Stimulated activated CD4-positive, alpha-beta T cell treated with anti-CD3 and anti-CD28 coated beads, Interleukin-15, amount 100 ng/mL, for 1 hour (primary cell): ENCODE results near the gene HIPK2.

Source experiments
- DNase-seq, 2 donors: peaks; one replicate each; pipeline ENCODE4 v3.0.0-alpha.2; 2020; ENCODE audit warnings: low read depth in 1 of 2, low spot score in 1 of 2

HIPK2 gene

DNA sequence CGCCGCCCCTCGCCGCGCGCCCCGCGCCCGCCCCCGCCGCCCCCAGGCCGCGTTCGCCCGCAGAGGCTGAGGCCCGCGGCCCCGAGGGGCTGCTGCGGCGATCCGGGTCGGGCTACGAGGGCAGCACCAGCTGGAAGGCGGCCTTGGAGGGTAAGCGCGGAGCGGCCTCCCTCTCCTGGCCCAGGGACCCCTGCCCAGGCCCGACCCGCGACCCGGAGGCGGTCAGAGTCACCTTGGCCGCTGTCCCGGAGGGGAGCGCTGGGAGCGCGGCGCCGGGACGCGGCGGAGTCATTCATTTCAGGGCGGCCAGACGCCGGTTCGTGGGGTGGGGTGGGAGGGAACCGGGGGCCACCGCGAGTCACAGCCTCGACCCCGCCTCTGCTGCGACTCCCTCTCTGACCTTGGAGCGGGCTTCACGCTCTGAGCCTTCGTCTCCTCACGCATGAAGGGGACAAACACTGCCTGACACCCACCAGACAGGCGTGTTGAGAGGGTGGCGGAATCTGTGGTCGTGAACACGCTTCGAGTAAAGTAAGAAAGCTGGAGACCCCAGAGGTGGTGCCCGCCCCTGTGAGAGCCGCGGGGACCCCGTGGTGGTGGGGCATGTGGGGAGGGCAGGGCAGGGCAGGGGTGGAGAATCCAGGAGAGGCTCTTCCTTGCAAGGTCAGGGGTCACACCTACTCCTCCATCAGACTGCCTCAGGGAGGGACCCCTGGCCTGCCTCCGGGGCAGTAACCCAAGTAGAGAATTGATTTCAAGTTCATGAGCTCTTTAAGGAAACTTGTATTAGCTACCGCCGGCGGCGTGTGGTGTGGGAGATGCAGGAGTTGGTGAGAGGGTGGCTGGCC, 253.6 kb downstream of the HIPK2 start:
- DNase-seq = no peak

DNA sequence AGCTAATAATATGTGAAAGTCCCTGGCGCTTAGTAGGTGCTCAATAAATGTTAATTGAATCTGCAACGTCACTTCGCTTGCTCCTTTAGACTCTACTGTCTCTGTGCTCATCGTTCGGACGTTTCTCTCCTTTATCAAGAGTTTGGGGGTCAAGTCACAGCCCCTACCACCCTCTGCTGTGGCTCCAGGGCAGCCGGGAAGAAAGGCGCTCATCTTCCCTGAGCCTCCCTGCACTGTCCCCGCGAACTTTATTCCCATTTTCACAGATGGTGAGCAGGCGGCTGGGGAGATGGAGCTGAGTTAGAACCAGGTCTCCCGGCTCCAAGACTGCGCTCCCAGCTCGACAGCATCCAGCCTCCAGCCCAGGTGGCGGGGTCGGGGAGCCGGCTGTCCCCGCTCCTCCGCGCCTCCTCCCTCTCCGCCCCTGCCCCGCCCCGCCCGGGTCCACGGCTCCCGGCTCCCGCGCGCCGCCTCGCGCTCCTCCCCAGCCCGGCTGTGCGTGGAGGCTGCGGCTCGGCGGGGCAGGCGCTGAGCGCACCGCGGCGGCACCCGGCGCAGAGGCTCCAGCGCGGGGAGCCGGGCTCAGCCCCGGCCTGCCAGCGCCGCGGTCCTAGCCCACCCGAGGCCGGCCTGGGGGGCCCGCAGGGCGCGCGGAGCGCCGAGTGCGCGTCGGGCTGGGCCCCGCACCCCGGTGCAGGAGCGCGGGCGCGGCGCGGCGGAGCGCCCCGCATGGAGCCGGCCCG, 254.4 kb downstream of the HIPK2 start, which contains the start of gene CLEC2L:
CLEC2L (plus strand) TSS at position 487 of the 743 bp plus-strand sequence; CDS start at position 730, 243 bp downstream.
- DNase-seq = no peak

DNA sequence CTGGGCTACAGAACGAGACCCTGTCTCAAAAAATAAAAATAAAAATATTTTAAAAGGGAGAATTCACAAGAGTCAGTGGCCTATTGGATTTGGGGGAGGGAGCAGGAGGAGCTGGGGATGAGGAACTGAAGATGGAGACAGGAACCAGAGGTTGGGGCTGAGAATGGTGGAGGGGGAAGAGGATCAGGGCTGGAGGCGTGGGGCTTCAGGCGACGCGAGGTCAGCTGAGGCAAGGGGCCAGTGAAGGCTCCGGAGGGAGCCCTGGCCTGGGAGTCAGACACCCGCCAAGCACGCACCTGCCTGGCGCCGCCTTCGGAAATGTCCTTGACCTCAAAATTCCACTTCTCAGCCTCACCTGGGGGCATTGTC, 255.0 kb downstream of the HIPK2 start:
- no peak for DNase-seq

DNA sequence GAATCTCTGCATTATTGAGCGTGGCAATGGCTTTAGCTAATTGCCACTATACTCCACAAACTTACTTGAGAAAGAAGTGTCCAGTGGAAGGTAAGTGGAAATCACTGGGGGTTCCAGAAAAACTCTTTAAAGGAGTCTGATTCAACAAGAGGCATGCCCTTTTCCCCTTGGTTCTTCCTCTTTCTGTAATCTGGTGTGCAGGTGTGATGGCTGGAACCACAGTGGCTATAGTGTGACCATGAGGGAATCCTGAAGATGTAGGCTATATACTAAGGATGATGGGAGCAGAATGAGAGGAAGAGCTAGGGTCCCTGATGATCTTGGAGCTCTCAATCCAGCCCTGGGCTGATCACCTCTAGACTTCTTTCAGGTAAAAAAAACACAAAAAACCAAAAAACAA, 256.4 kb downstream of the HIPK2 start:
- no peak for DNase-seq

DNA sequence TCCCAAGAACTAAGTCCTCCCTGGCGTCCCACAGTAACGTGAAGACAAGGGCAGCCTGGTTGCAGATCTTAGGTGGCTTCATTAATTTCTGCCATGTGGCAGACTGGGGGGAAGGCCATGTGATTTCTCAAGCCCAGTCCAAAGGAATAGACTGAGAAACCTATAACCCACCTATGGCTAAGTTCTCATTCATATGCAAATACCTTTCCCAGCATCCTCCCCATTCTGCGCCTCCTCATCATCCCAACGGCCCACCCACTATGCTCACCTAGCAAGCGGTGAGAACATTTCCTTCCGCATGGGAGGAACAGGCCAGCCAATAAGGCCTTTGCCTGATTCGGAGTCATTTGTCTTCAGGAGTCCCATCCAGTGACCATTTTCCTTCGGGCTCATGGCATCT, 262.5 kb downstream of the HIPK2 start:
- DNase-seq = no peak
